Keratinocyte (primary cell): Measurements from ENCODE around the gene EOGT. TPM values are rescaled to one million over a fixed set of nuclear protein-coding genes. Genes with fewer than 3 reads are reported as not detected.

Experiments
- DNase-seq: peaks from one replicate; pipeline ENCODE4 v3.0.0-alpha.2; 2011; ENCODE audit warnings: low read depth, missing footprints, low spot score
- FAIRE-seq: peaks from 2 replicates; lab custom pipeline; 2011; peaks lifted over from hg19 to GRCh38; lab: Jason Lieb, UNC
- H2AFZ ChIP-seq: 2 replicates; pipeline ENCODE4 v1.6.0; 2012; ENCODE audit warnings: low read length, control low read depth, inconsistent platforms; ENCODE audit not compliant: control insufficient read depth
- H3K27ac ChIP-seq: 2 replicates; pipeline ENCODE4 v1.5.1; 2011; ENCODE audit warnings: low read length; ENCODE audit not compliant: control insufficient read depth, insufficient read depth
- H3K27me3 ChIP-seq: 3 replicates; pipeline ENCODE4 v1.6.0; 2011; ENCODE audit warnings: low read length; ENCODE audit not compliant: control insufficient read depth, insufficient read depth; ENCODE audit errors: extremely low read depth
- H3K36me3 ChIP-seq, 2 experiments: 2 replicates in 1 of 2; 3 replicates in 1 of 2; pipeline ENCODE4 v1.5.1; 2011; ENCODE audit warnings: low read length in 2 of 2, mild to moderate bottlenecking in 1 of 2; ENCODE audit not compliant: control insufficient read depth in 2 of 2, insufficient read depth in 2 of 2; ENCODE audit errors: extremely low read depth in 1 of 2
- H3K4me1 ChIP-seq: 3 replicates; pipeline ENCODE4 v1.5.1; 2011; ENCODE audit warnings: low read length; ENCODE audit not compliant: control insufficient read depth, insufficient read depth; ENCODE audit errors: extremely low read depth
- H3K4me2 ChIP-seq: 3 replicates; pipeline ENCODE4 v1.6.0; 2011; ENCODE audit warnings: low read depth, low read length; ENCODE audit not compliant: control insufficient read depth, insufficient read depth; ENCODE audit errors: extremely low read depth
- H3K4me3 ChIP-seq, 3 experiments: fragments of 200-600 bp in 1 of 3; sonication (generic) in 1 of 3; 2 replicates in 2 of 3; 3 replicates in 1 of 3; pipeline ENCODE4 v1.5.1; 2011 to 2016; ENCODE audit warnings: low read length in 3 of 3, mild to moderate bottlenecking in 3 of 3, control low read depth in 2 of 3, inconsistent platforms in 1 of 3, low read depth in 1 of 3, mixed read lengths in 1 of 3, mixed run types in 1 of 3, moderate library complexity in 1 of 3; ENCODE audit not compliant: control insufficient read depth in 2 of 3, insufficient read depth in 2 of 3; ENCODE audit errors: extremely low read depth in 1 of 3
- H3K79me2 ChIP-seq: 2 replicates; pipeline ENCODE4 v1.6.0; 2012; ENCODE audit warnings: low read length; ENCODE audit not compliant: control insufficient read depth, insufficient read depth
- H3K9ac ChIP-seq: 3 replicates; pipeline ENCODE4 v1.6.0; 2011; ENCODE audit warnings: low read length; ENCODE audit not compliant: control insufficient read depth, insufficient read depth; ENCODE audit errors: extremely low read depth
- H3K9me1 ChIP-seq: 3 replicates; pipeline ENCODE4 v1.6.0; 2011; ENCODE audit warnings: low read length; ENCODE audit not compliant: control insufficient read depth, insufficient read depth; ENCODE audit errors: extremely low read depth
- H3K9me3 ChIP-seq: 2 replicates; pipeline ENCODE4 v1.5.1; 2012; ENCODE audit warnings: low read depth, low read length; ENCODE audit not compliant: control insufficient read depth
- H4K20me1 ChIP-seq: 3 replicates; pipeline ENCODE4 v1.6.0; 2011; ENCODE audit warnings: low read length; ENCODE audit not compliant: control insufficient read depth, insufficient read depth; ENCODE audit errors: extremely low read depth
- CTCF ChIP-seq, 3 experiments: IDR thresholded peaks in 1 of 3; conservative IDR thresholded peaks in 1 of 3; optimal IDR thresholded peaks in 1 of 3; 2 replicates in 2 of 3; 3 replicates in 1 of 3; pipeline versions ENCODE3 to v1.5.1; 2011; ENCODE audit warnings: low read length in 3 of 3, mild to moderate bottlenecking in 3 of 3, moderate library complexity in 2 of 3, control low read depth in 1 of 3, inconsistent platforms in 1 of 3; ENCODE audit not compliant: insufficient read depth in 2 of 3; ENCODE audit errors: extremely low read depth in 1 of 3
- EZH2 ChIP-seq: IDR thresholded peaks from one replicate; pipeline ENCODE4 v1.6.1; 2012; ENCODE audit warnings: inconsistent platforms, mild to moderate bottlenecking, low read length, moderate library complexity
- dilution Hi-C: fragments of 300-500 bp; cut with MboI; formaldehyde crosslinking; loops from one replicate; pipeline ENCODE4 v1.7.0; 2020; ENCODE audit warnings: low sequenced_read_pairs; ENCODE audit not compliant: extremely low pct_ligation_motif_present
- polyA plus RNA-seq, 5 experiments: library from polyadenylated mRNA; depleted of rRNA in 3 of 5; stranded (reverse) in 3 of 5; stranded (forward) in 1 of 5; unstranded in 1 of 5; fragments of >200 nt; gene quantifications; 1 replicate in 1 of 5; 2 replicates in 3 of 5; 3 replicates in 1 of 5; pipeline versions ENCODE4 v1.2.1 to v1.2.3, GENCODE V29; 2011 to 2012; ENCODE audit warnings: missing spikeins in 2 of 5, low read depth in 1 of 5, low replicate concordance in 1 of 5

EOGT gene
- polyA plus RNA-seq, 1 donor (not counting 4 experiments of a cell fraction or from before 2014, with no cell fraction given): 39.0 TPM

- dilution Hi-C loops: no loop called here
- Histone ChIP-seq H3K4me3 (no peak overlapping the region), H3K4me2 (no peak overlapping the region), H3K9me1 (no peaks in the 10 kb centered on the region), H4K20me1 (no peaks in the 10 kb centered on the region), H3K79me2 (no peaks in the 10 kb centered on the region), H2AFZ (no peak overlapping the region), H3K9ac (no peak overlapping the region), H3K27me3 (no peaks in the 10 kb centered on the region), H3K9me3 (no peaks in the 10 kb centered on the region), H3K36me3 (peaks cover 25 to 31% of the 10 kb centered on the region in 2 experiments), H3K27ac (no peak overlapping the region), H3K4me1 (no peaks in the 10 kb centered on the region)
- no peak for FAIRE-seq
- DNase-seq: no peak
- no peak for TF ChIP-seq CTCF (optimal IDR thresholded peaks at IDR 0.05 in 1 of 3, IDR thresholded peaks at IDR 0.05 in 1 of 3, conservative IDR thresholded peaks at IDR 0.05 in 1 of 3; ENCODE audit: extremely low read depth in 1 of 3, insufficient read depth in 2 of 3, low read length in 3 of 3)
- TF ChIP-seq EZH2: no peak
These were observed 28.2 kb downstream of the EOGT start for GRCh38 chr3:68985146-68985790.

- H3K4me1 ChIP-seq: no peaks in the 10 kb centered on the region
- FAIRE-seq (no peak), DNase-seq (no peak)
- H3K36me3 ChIP-seq: peaks cover 31 to 36% of the 10 kb centered on the region in 2 experiments
- no peak overlapping the region for H3K4me3 ChIP-seq
- no peaks in the 10 kb centered on the region for H4K20me1 ChIP-seq
- no peak for TF ChIP-seq EZH2
- no peak for TF ChIP-seq CTCF (optimal IDR thresholded peaks at IDR 0.05 in 1 of 3, IDR thresholded peaks at IDR 0.05 in 1 of 3, conservative IDR thresholded peaks at IDR 0.05 in 1 of 3; ENCODE audit: extremely low read depth in 1 of 3, insufficient read depth in 2 of 3, low read length in 3 of 3)
- H2AFZ ChIP-seq: no peak overlapping the region
- H3K9ac ChIP-seq: no peak overlapping the region
- H3K79me2 ChIP-seq: no peaks in the 10 kb centered on the region
- no peaks in the 10 kb centered on the region for H3K9me3 ChIP-seq
- no peaks in the 10 kb centered on the region for H3K9me1 ChIP-seq
- H3K27ac ChIP-seq: no peak overlapping the region
- dilution Hi-C loops: no loop called here
- no peak overlapping the region for H3K4me2 ChIP-seq
- H3K27me3 ChIP-seq: no peaks in the 10 kb centered on the region
These were observed 29.4 kb downstream of the EOGT start for GRCh38 chr3:68984011-68984530.
